ENCODE measurements around the gene GSK3A.
A peak's percentile ranks its signal among the peaks of the same experiment; 100 is the strongest.

The GSK3A gene

GRCh38 chr19:42247640-42248199 is 5.3 kb upstream of the GSK3A start:
- no peak for DNase-seq

GRCh38 chr19:42246922-42247639 is 4.7 kb upstream of the GSK3A start:
- DNase-seq = no peak

- no peak for DNase-seq
Measured at GRCh38 chr19:42246143-42246921, 3.9 kb upstream of the GSK3A start.

- no peak for DNase-seq
Measured at GRCh38 chr19:42245231-42245630, 2.8 kb upstream of the GSK3A start.

GRCh38 chr19:42244347-42245220 is 2.2 kb upstream of the GSK3A start:
- DNase-seq = peak; percentile 83

GRCh38 chr19:42242069-42242511 is 312 bp downstream of the GSK3A start:
- DNase-seq = no peak

GRCh38 chr19:42241279-42241678 is 1.1 kb downstream of the GSK3A start:
- no peak for DNase-seq

GRCh38 chr19:42239544-42240220 is 2.7 kb downstream of the GSK3A start:
- DNase-seq = no peak

GRCh38 chr19:42235181-42235580 is 7.2 kb downstream of the GSK3A start:
- DNase-seq = no peak

GRCh38 chr19:42234364-42234763 is 8.0 kb downstream of the GSK3A start:
- DNase-seq = no peak

- DNase-seq = no peak
Measured at GRCh38 chr19:42233678-42234292, 8.6 kb downstream of the GSK3A start.

- DNase-seq = no peak
Measured at GRCh38 chr19:42233106-42233505, 9.3 kb downstream of the GSK3A start.

- no peak for DNase-seq
Measured at GRCh38 chr19:42232435-42232834, 10.0 kb downstream of the GSK3A start.

- DNase-seq = no peak
Measured at GRCh38 chr19:42230571-42230970, 11.8 kb downstream of the GSK3A start.

GRCh38 chr19:42229855-42230351 is 12.5 kb downstream of the GSK3A start:
- no peak for DNase-seq

- DNase-seq = no peak
Measured at GRCh38 chr19:42229301-42229854, 13.0 kb downstream of the GSK3A start.

- DNase-seq = no peak
Measured at GRCh38 chr19:42228641-42229040, 13.8 kb downstream of the GSK3A start.

- DNase-seq = no peak
Measured at GRCh38 chr19:42226886-42227285, 15.5 kb downstream of the GSK3A start.

GRCh38 chr19:42225718-42226292 is 16.6 kb downstream of the GSK3A start:
- no peak for DNase-seq

- no peak for DNase-seq
Measured at GRCh38 chr19:42224940-42225717, 17.3 kb downstream of the GSK3A start.

All from GF-D8 (cell line).